ENCODE results near the gene FARP1.

DNA sequence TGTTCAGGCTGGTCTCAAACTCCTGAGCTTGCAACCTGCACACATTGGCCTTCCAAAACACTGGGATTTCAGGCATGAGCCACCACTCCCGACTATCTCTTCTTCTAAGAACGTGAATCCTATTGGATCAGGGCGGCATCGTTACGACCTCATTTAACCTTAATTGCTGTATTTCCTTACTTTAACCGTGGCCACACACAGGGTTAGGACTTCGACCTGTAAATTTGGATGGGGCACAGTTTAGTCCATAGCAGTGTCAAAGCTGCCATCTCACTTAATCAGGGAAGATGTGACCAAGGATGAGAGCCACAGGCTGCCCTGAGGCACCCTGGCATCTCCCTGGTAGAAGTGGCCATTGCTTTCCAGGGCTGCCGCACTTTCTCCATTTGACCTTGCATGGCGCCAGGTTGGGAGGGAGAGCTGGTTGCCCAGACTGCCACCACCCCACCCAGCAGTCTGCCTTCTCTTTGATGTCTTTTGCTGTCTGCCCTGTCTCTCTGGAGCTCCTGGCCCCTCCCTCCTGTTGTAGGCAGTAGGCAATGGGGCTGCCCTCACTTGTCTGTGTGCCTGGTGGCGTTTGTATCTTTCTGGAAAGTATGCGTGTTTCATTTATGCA, 175.5 kb downstream of the FARP1 start:
- TF ChIP-seq, protein P1, sequence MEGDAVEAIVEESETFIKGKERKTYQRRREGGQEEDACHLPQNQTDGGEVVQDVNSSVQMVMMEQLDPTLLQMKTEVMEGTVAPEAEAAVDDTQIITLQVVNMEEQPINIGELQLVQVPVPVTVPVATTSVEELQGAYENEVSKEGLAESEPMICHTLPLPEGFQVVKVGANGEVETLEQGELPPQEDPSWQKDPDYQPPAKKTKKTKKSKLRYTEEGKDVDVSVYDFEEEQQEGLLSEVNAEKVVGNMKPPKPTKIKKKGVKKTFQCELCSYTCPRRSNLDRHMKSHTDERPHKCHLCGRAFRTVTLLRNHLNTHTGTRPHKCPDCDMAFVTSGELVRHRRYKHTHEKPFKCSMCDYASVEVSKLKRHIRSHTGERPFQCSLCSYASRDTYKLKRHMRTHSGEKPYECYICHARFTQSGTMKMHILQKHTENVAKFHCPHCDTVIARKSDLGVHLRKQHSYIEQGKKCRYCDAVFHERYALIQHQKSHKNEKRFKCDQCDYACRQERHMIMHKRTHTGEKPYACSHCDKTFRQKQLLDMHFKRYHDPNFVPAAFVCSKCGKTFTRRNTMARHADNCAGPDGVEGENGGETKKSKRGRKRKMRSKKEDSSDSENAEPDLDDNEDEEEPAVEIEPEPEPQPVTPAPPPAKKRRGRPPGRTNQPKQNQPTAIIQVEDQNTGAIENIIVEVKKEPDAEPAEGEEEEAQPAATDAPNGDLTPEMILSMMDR (conservative IDR thresholded peaks at IDR 0.05; ENCODE audit: low read length) = no peak
- TF ChIP-seq EZH2phosphoT487 (IDR thresholded peaks at IDR 0.05; ENCODE audit: borderline replicate concordance, low read depth, low read length) = no peak
